ENCODE data around the gene ITGB7.

The ITGB7 gene, protein sequence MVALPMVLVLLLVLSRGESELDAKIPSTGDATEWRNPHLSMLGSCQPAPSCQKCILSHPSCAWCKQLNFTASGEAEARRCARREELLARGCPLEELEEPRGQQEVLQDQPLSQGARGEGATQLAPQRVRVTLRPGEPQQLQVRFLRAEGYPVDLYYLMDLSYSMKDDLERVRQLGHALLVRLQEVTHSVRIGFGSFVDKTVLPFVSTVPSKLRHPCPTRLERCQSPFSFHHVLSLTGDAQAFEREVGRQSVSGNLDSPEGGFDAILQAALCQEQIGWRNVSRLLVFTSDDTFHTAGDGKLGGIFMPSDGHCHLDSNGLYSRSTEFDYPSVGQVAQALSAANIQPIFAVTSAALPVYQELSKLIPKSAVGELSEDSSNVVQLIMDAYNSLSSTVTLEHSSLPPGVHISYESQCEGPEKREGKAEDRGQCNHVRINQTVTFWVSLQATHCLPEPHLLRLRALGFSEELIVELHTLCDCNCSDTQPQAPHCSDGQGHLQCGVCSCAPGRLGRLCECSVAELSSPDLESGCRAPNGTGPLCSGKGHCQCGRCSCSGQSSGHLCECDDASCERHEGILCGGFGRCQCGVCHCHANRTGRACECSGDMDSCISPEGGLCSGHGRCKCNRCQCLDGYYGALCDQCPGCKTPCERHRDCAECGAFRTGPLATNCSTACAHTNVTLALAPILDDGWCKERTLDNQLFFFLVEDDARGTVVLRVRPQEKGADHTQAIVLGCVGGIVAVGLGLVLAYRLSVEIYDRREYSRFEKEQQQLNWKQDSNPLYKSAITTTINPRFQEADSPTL

GRCh38 chr12:53207042-53207441 lies at the start of gene ITGB7:
Gene ITGB7, minus strand, starts transcription at chr12:53207251. Its CDS starts 6,808 bp downstream, at chr12:53200443.
- no peak for DNase-seq

DNA sequence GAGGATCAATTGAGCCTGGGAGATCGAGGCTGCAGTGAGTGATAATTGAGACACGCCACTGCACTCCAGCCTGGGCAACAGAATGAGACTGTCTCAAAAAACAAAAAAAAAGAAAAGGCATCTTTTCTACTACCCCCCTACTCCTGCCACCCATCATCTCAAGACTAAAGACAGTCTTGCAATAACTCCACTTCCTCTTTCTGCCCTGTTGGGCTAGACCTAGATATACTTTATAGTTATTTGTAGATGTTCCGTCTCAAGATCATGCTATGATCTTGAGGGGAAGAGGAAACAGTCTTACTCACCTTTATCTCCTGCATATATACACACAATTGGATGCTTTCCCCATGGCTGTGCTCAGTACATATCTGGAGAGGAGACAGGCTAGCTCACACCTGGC lies 48.9 kb upstream of the ITGB7 start:
- DNase-seq, result no peak

GRCh38 chr12:53254816-53255545 lies 47.9 kb upstream of the ITGB7 start:
- no peak for DNase-seq

GRCh38 chr12:53253298-53253697 lies 46.2 kb upstream of the ITGB7 start:
- no peak for DNase-seq

DNA sequence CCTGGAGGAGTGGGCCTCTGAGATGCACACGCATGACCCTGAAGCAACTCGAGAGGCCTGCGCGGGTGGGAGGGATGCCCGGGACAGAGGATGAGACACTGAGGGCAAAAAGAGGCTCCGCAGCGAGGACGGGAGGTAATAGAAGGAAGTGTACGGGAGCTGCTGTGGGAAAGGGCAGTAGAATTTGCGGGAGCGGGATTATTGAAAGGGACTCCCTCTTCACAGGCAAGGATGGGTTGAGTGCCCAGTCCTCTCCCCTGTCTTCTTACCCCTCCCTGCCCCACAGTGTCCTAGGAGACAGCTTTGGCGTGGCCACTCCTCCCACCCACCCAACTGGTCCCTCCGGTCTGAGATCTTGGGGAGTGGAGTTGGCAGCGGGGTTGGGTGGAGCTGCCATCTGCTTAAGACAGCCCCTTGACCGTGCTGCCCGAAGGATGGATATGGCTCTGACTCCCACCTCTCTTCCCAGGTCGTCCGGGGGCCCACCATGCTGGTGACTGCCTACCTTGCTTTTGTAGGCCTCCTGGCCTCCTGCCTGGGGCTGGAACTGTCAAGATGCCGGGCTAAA lies 45.4 kb upstream of the ITGB7 start:
- DNase-seq, result no peak

DNA sequence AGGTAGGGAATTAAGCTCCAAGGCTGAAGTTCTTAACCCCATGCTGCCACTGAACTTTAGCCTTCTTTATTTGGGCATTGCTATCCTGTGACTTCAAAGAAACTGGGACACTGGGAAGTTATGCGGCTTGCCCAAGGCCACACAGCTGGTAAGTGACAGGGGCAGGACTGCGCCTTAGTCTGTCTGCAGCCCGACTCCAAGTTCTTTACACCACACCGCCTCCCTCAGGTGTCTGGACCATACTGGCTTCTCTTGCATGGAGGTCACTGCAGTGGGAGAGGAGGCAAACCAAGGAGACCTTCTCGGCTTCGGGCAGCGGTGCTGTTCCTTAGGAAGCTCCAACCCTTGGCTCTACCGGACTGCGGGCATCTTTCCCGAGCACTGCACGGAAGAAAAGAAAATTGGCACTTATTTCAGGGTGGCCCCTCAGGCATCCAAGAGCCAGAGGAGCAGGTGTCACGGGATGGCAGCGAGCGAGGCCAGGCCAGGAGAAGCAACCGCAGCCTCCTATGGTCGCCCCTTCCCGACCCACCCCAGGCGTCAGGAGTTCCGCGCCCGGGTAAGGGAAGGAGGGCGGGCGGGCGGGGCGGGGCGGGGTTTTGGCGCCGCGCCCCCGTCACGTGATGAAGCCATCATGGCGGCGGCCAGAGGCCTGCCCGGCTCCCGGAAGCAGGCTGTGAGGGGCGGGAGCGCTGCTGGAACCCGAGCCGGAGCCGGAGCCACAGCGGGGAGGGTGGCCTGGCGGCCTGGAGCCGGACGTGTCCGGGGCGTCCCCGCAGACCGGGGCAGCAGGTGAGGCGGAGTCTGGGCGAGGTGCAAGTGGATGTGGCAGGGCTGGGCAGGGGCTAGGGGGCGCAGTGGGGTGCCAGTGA lies 44.7 kb upstream of the ITGB7 start:
- peak; percentile 89 for DNase-seq

DNA sequence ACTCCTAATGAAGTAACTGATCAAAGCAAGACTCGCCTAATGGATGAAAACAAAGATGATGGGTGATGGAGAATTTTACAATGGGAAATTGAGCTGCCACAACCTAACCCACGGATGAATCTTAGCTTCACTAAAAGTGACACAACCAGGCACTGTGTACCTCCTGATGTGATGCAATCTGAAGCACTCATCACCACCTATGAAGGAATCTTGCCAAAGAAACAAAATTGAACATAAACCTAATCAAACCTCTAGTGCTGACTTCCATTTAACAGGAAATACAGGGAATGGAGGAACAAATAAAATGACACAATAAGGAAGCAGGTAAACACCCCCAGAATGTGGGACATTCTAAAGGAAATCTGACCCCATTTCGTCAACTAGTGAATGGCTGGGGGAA lies 38.2 kb upstream of the ITGB7 start:
- no peak for DNase-seq

DNA sequence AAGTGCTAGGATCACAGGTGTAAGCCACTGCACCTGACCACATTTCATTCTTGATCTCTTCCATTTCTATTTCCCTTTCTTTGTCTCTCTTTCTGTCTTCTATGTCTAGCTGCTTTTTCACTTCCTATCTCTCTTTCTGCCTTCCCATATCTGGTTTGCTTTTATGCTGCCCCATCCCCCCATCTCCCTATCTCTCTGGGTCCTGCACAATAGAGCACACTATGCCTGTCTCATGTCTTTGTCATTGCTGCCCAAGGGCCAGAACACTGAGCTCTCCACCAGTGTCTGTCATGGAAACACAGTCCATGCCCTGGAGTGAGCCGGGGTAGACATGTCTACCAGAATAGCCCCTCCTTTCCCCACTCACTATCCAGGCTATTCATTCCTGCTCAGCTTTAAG lies 37.3 kb upstream of the ITGB7 start:
- no peak for DNase-seq

GRCh38 chr12:53241623-53242412 lies 34.8 kb upstream of the ITGB7 start:
- peak; percentile 5 for DNase-seq

DNA sequence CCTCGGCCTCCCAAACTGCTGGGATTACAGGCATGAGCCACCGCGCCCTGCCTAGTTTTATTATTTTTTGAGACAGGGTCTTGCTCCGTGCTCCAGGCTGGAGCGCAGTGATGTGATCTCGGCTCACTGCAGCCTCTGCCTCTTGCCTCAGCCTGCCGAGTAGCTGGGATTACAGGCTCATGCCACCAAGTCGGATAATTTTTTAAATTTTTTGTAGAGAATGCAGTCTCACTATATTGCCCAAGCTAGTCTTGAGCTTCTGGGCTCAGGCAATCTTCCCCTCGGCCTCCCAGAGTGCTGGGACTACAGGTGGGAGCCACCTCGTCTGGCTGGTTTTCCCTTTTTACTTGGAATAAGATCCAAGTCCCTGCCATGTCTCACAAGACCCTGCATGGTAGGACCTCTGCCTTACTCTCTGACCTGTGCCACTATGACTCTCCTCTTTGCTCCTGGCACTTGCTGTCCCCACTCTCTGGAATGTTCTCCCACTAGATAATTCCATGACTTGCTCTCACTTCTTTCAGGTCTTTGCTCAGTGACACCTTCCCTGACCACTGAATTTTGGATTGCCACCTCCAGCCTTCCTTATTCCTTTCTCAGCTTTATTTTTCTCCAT lies 32.7 kb upstream of the ITGB7 start:
- no peak for DNase-seq

DNA sequence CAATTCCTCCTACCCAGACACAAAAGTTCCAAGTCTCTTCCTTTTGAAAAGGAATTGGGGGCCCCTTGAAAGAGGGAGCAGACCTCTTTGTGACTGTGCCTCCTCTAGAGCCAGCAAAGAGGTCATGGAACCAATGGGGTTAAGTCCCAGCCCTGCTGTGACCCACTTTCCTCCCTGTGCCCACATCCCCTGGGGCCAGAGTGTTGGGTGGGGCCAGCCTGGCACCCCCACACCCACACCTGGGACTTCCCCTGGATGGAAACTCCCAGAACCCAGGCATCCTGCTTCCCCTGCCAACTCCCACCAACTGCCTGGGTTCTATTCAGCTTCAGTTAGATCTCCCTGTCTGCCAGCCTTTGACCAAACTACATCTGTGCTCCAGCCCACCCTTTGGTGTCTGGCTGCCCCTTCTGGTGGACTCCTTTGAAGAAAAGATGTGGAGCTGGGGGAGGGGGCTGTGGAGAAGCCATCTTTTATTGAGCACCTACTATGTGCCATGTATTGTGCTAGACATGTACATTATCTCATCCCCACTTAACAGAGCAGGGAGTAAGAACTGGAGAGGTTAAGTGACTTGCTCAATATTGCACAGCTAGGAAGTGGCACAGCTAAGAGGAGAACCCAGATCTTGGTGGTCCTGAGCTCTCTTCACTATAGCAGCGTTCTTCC lies 29.5 kb upstream of the ITGB7 start:
- DNase-seq, result no peak

- DNase-seq, result no peak
Observed at GRCh38 chr12:53235742-53236442, 28.8 kb upstream of the ITGB7 start.

GRCh38 chr12:53235164-53235563 lies 28.1 kb upstream of the ITGB7 start:
- no peak for DNase-seq

- no peak for DNase-seq
Observed at GRCh38 chr12:53234271-53234914, 27.3 kb upstream of the ITGB7 start.

- DNase-seq, result no peak
Observed at GRCh38 chr12:53233671-53234121, 26.6 kb upstream of the ITGB7 start.

- no peak for DNase-seq
Observed at GRCh38 chr12:53232646-53233461, 25.8 kb upstream of the ITGB7 start.

DNA sequence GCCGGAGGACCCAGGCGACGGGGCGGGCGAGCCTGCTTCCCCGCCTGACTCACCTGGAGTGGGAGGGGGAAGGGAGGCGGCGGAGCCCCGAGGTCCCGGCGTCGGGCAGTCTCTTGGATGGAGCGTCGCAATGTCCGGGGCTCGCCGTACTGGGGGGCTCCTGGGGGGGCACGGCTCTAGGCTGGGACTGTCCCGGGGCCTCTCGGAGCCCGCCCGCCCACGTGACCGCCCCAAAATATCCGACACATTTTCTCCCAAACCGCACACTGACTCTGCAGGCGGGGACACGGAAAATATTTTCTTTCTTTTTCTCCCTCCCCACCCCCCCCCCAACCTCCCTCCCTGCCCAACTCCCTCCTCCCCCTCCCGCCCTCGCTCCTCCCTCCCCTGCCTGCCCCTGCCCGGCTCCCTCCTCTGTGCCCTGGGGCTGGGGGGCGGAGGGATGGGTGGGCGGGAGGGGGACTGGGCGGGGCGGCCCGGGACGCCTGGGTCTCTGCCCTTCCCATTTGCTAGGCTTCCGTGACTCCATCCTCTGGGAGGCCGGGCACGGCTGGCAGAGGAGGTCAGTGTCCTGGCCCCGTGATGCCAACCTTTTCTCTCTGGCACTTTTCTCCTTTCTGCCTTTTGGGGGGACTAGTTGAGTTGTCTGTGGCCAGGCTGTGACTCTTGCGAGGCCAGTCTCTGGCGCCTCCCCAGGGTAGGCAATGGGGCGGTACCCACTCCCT lies 25.0 kb upstream of the ITGB7 start, which contains the start of gene RARG:
Gene RARG (minus strand): TSS at position 289 of the 725 bp plus-strand sequence. CDS start 4,664 bp downstream, outside the sequence.
- DNase-seq, result peak; percentile 88

Measured in 8988T (cell line).